H1 (cell line): ENCODE results near the gene NPL. TPM values are rescaled to one million over a fixed set of nuclear protein-coding genes. Genes with fewer than 3 reads are reported as not detected.

ENCODE experiments used
- CTCF ChIA-PET: fragments of 300-600 bp; sonication (Branson Sonifier 250); formaldehyde crosslinking; loops from one replicate; lab custom pipeline; 2021; ENCODE audit not compliant: partially characterized antibody; lab: Charles Lee
- POLR2A ChIA-PET: fragments of 300-600 bp; sonication (Branson Sonifier 250); formaldehyde crosslinking; loops from one replicate; lab custom pipeline; 2021; ENCODE audit warnings: inconsistent platforms; ENCODE audit not compliant: partially characterized antibody; lab: Charles Lee
- DNase-seq, 2 experiments: peaks; one replicate each; pipeline versions ENCODE4 v3.0.0 to v3.0.0-alpha.2; 2010 to 2022; ENCODE audit warnings: low spot score in 2 of 2, low read depth in 1 of 2, mixed read lengths in 1 of 2
- FAIRE-seq: peaks from 2 replicates; lab custom pipeline; 2011; peaks lifted over from hg19 to GRCh38; lab: Jason Lieb, UNC
- H2AFZ ChIP-seq: 2 replicates; pipeline ENCODE4 v1.8.1; 2012; ENCODE audit warnings: low read length, inconsistent platforms
- H2AK5ac ChIP-seq: 2 replicates; pipeline ENCODE4 v1.6.1; 2013; ENCODE audit warnings: low read depth, low read length
- H2BK120ac ChIP-seq: replicated peaks from 2 replicates; pipeline ENCODE3; 2013; ENCODE audit warnings: low read depth, low read length, inconsistent platforms
- H2BK12ac ChIP-seq: 2 replicates; pipeline ENCODE4 v1.6.1; 2013; ENCODE audit warnings: low read depth, low read length
- H2BK15ac ChIP-seq: 2 replicates; pipeline ENCODE4 v1.6.1; 2013; ENCODE audit warnings: low read length
- H2BK20ac ChIP-seq: 2 replicates; pipeline ENCODE4 v1.6.1; 2013; ENCODE audit warnings: low read length
- H2BK5ac ChIP-seq: 2 replicates; pipeline ENCODE4 v1.6.1; 2013; ENCODE audit warnings: low read depth, low read length
- H3K14ac ChIP-seq: 2 replicates; pipeline ENCODE4 v1.6.1; 2013; ENCODE audit warnings: inconsistent platforms; ENCODE audit not compliant: insufficient read length
- H3K18ac ChIP-seq: 2 replicates; pipeline ENCODE4 v1.6.1; 2013; ENCODE audit warnings: low read length; ENCODE audit errors: extremely low read depth
- H3K23ac ChIP-seq: 2 replicates; pipeline ENCODE4 v1.6.1; 2013; ENCODE audit warnings: inconsistent platforms; ENCODE audit not compliant: insufficient read length
- H3K23me2 ChIP-seq: 2 replicates; pipeline ENCODE4 v1.6.1; 2013; ENCODE audit warnings: low read depth, low read length
- H3K27ac ChIP-seq: 2 replicates; pipeline ENCODE4 v1.6.1; 2011; ENCODE audit warnings: low read depth, low read length, inconsistent platforms
- H3K27me3 ChIP-seq, 4 experiments: replicated peaks in 1 of 4; 1 replicate in 1 of 4; 2 replicates in 3 of 4; pipeline versions ENCODE4 v1.6.1 to v1.8.1; 2011 to 2013; ENCODE audit warnings: low read length in 3 of 4, mild to moderate bottlenecking in 3 of 4, inconsistent platforms in 2 of 4, mixed read lengths in 2 of 4, moderate library complexity in 1 of 4; ENCODE audit not compliant: control insufficient read depth in 3 of 4, insufficient read depth in 3 of 4; ENCODE audit errors: extremely low read depth in 1 of 4
- H3K36me3 ChIP-seq, 4 experiments: 2 replicates each; pipeline versions ENCODE4 v1.6.1 to v1.8.1; 2011 to 2013; ENCODE audit warnings: mild to moderate bottlenecking in 4 of 4, low read length in 3 of 4, moderate library complexity in 2 of 4, control low read depth in 1 of 4, inconsistent platforms in 1 of 4; ENCODE audit not compliant: insufficient read depth in 4 of 4, control insufficient read depth in 2 of 4
- H3K4ac ChIP-seq: replicated peaks from 2 replicates; pipeline ENCODE3; 2013; ENCODE audit warnings: low read length, low read depth, mixed read lengths, inconsistent platforms; ENCODE audit not compliant: insufficient read length
- H3K4me1 ChIP-seq, 4 experiments: replicated peaks in 1 of 4; 1 replicate in 1 of 4; 2 replicates in 3 of 4; pipeline versions ENCODE4 v1.6.1 to v1.8.1; 2011 to 2013; ENCODE audit warnings: low read length in 3 of 4, inconsistent platforms in 2 of 4, mixed read lengths in 1 of 4; ENCODE audit not compliant: insufficient read depth in 4 of 4, control insufficient read depth in 3 of 4
- H3K4me2 ChIP-seq, 2 experiments: 2 replicates each; pipeline versions ENCODE4 v1.6.1 to v1.8.1; 2011 to 2013; ENCODE audit warnings: low read depth in 2 of 2, low read length in 2 of 2, control low read depth in 1 of 2, inconsistent platforms in 1 of 2, mild to moderate bottlenecking in 1 of 2; ENCODE audit not compliant: insufficient read depth in 1 of 2
- H3K4me3 ChIP-seq, 4 experiments: fragments of 200-600, 300-600 bp in 1 of 4; sonication (generic), shearing (Covaris generic), sonication (Bioruptor Twin) in 1 of 4; 2 replicates each; pipeline versions ENCODE4 v1.5.1 to v1.8.1; 2011 to 2016; ENCODE audit warnings: low read length in 4 of 4, low read depth in 3 of 4, control low read depth in 2 of 4, inconsistent platforms in 2 of 4, mild to moderate bottlenecking in 2 of 4, mixed read lengths in 1 of 4, moderate library complexity in 1 of 4; ENCODE audit not compliant: insufficient read depth in 2 of 4; ENCODE audit errors: extremely low read depth in 1 of 4
- H3K56ac ChIP-seq: replicated peaks from 2 replicates; pipeline ENCODE3; 2013; ENCODE audit warnings: low read depth, mild to moderate bottlenecking, mixed read lengths, low read length, inconsistent platforms; ENCODE audit not compliant: insufficient read length
- H3K79me1 ChIP-seq: 2 replicates; pipeline ENCODE4 v1.6.1; 2013; ENCODE audit warnings: low read depth, low read length, control low read depth
- H3K79me2 ChIP-seq, 2 experiments: 2 replicates each; pipeline versions ENCODE4 v1.6.1 to v1.8.1; 2012 to 2013; ENCODE audit warnings: low read length in 2 of 2, mild to moderate bottlenecking in 2 of 2, inconsistent platforms in 1 of 2; ENCODE audit not compliant: insufficient read depth in 2 of 2, control insufficient read depth in 1 of 2
- H3K9ac ChIP-seq, 4 experiments: replicated peaks in 1 of 4; 1 replicate in 1 of 4; 2 replicates in 3 of 4; pipeline versions ENCODE4 v1.6.1 to v1.8.1; 2011 to 2013; ENCODE audit warnings: low read depth in 3 of 4, low read length in 3 of 4, control low read depth in 2 of 4, mild to moderate bottlenecking in 2 of 4, moderate library complexity in 2 of 4, inconsistent platforms in 1 of 4; ENCODE audit errors: extremely low read depth in 1 of 4
- H3K9me3 ChIP-seq, 2 experiments: 2 replicates each; pipeline versions ENCODE4 v1.6.1 to v1.8.1; 2012 to 2013; ENCODE audit warnings: mild to moderate bottlenecking in 2 of 2, moderate library complexity in 2 of 2, control low read depth in 1 of 2, inconsistent platforms in 1 of 2, low read depth in 1 of 2, low read length in 1 of 2, mixed read lengths in 1 of 2; ENCODE audit not compliant: insufficient read depth in 2 of 2
- H4K20me1 ChIP-seq, 2 experiments: replicated peaks in 1 of 2; 2 replicates each; pipeline versions ENCODE3 to v1.8.1; 2011 to 2013; ENCODE audit warnings: inconsistent platforms in 2 of 2, low read length in 2 of 2, mild to moderate bottlenecking in 1 of 2; ENCODE audit not compliant: insufficient read depth in 2 of 2, control insufficient read depth in 1 of 2
- H4K5ac ChIP-seq: 2 replicates; pipeline ENCODE4 v1.6.1; 2013; ENCODE audit warnings: low read length, low read depth, mixed read lengths, inconsistent platforms; ENCODE audit not compliant: insufficient read length
- H4K8ac ChIP-seq: 2 replicates; pipeline ENCODE4 v1.8.0; 2013; ENCODE audit warnings: mild to moderate bottlenecking, moderate library complexity, low read length, inconsistent platforms; ENCODE audit not compliant: insufficient read depth; ENCODE audit errors: extremely low read depth
- H4K91ac ChIP-seq: replicated peaks from 2 replicates; pipeline ENCODE3; 2013; ENCODE audit warnings: low read length, mixed read lengths, inconsistent platforms; ENCODE audit not compliant: insufficient read length
- BACH1 ChIP-seq: IDR thresholded peaks from 2 replicates; pipeline ENCODE4 v1.6.1; 2012; ENCODE audit warnings: low read length, improper control_type of control experiment
- CBX8 ChIP-seq: fragments of 300-800, 300-1000 bp; sonication (generic); IDR thresholded peaks from 2 replicates; pipeline ENCODE4 v1.7.1; 2016; ENCODE audit warnings: low read depth, low read length, borderline replicate concordance
- CREB1 ChIP-seq: IDR thresholded peaks from 2 replicates; pipeline ENCODE4 v1.6.1; 2012; ENCODE audit warnings: inconsistent platforms
- CTBP2 ChIP-seq: IDR thresholded peaks from 2 replicates; pipeline ENCODE4 v1.7.0; 2011; ENCODE audit warnings: borderline replicate concordance, mild to moderate bottlenecking, moderate library complexity, mixed read lengths, low read length; ENCODE audit not compliant: insufficient read depth, insufficient read length
- EGR1 ChIP-seq: IDR thresholded peaks from 2 replicates; pipeline ENCODE4 v1.6.1; 2011; ENCODE audit warnings: low read depth, low read length, borderline replicate concordance
- EZH2 ChIP-seq: fragments of 200-600 bp; sonication (generic); IDR thresholded peaks from 2 replicates; pipeline ENCODE4 v1.7.1; 2012; ENCODE audit warnings: low read depth, mild to moderate bottlenecking, moderate library complexity, low read length, inconsistent platforms; ENCODE audit not compliant: severe bottlenecking
- HDAC6 ChIP-seq: IDR thresholded peaks from one replicate; pipeline ENCODE4 v1.7.1; 2012; ENCODE audit warnings: low read depth, mild to moderate bottlenecking, inconsistent platforms, low read length, moderate library complexity
- KDM1A ChIP-seq: fragments of 200-600, 300-600 bp; sonication (generic); IDR thresholded peaks from 2 replicates; pipeline ENCODE4 v1.7.1; 2016; ENCODE audit warnings: mild to moderate bottlenecking, low read length, borderline replicate concordance
- PHF8 ChIP-seq: fragments of 200-600 bp; sonication (generic); conservative IDR thresholded peaks from 2 replicates; pipeline ENCODE4 v1.7.1; 2012; ENCODE audit warnings: low read depth, mild to moderate bottlenecking, inconsistent platforms, low read length, moderate library complexity
- RXRA ChIP-seq: IDR thresholded peaks from 2 replicates; pipeline ENCODE4 v1.6.1; 2011; ENCODE audit warnings: low read depth, mild to moderate bottlenecking, low read length, moderate library complexity; ENCODE audit not compliant: insufficient read depth
- TBP ChIP-seq: IDR thresholded peaks from 2 replicates; pipeline ENCODE4 v1.6.1; 2011; ENCODE audit warnings: low read depth, low read length, improper control_type of control experiment
- WGBS, 2 experiments: shearing (Covaris generic) in 1 of 2; methylation state at CpG; one replicate each; pipeline versions ENCODE4 v1.1.6 to v1.1.7; 2013 to 2015; ENCODE audit warnings: low lambda C conversion rate in 2 of 2, mixed read lengths in 2 of 2, inconsistent platforms in 1 of 2, low coverage in 1 of 2, missing lambda C conversion rate in 1 of 2; ENCODE audit not compliant: insufficient replicate concordance in 2 of 2, insufficient coverage in 1 of 2, insufficient read length in 1 of 2; ENCODE audit errors: extremely low coverage in 1 of 2, missing lambda C conversion rate in 1 of 2; 5-methylcytosine and 5-hydroxymethylcytosine counted together
- polyA plus RNA-seq, 7 experiments: library from polyadenylated mRNA; depleted of rRNA in 3 of 7; stranded (reverse) in 5 of 7; unstranded in 2 of 7; fragments of >200 nt in 5 of 7; fragments of 200-250 nt in 2 of 7; gene quantifications; 1 replicate in 5 of 7; 2 replicates in 1 of 7; 4 replicates in 1 of 7; pipeline versions ENCODE4 v1.2.1 to v1.2.3, GENCODE V29; 2011 to 2013; ENCODE audit warnings: missing spikeins in 2 of 7, mixed read lengths in 2 of 7
- total RNA-seq: library from RNA; stranded (reverse); fragmentation: NEBNext Ultra II Directional; extraction: Animal tissue kit (Norgen Biotek cat#: 25700); gene quantifications from 2 replicates; pipeline ENCODE4 v1.2.1, GENCODE V29; 2021

The NPL gene
- total and polyA plus RNA-seq, 2 of the 8 experiments (the other 6 are each of a cell fraction or from before 2014, with no cell fraction given) = 2.2 to 4.4 TPM

- Histone ChIP-seq H3K79me2 (no peaks in the 10 kb centered on the region), H3K18ac (no peak overlapping the region), H2BK20ac (peak overlapping the region; percentile 76; the same call in 1 of the 2 replicates), H2BK12ac (no peak overlapping the region; the same call in 1 of the 2 replicates), H4K5ac (no peak overlapping the region), H3K56ac (no peak overlapping the region), H3K36me3 (no peaks in the 10 kb centered on the region), H3K27me3 (peaks cover 0 to 1% (median 0%) of the 10 kb centered on the region in 4 experiments; a peak in 1 of 7 replicates), H2BK5ac (no peak overlapping the region; the same call in 1 of the 2 replicates), H2BK120ac (no peak overlapping the region), H3K9me3 (peaks cover 6 to 9% of the 10 kb centered on the region in 2 experiments; a peak in 3 of 4 replicates), H3K23me2 (no peaks in the 10 kb centered on the region; the same call in 1 of the 2 replicates), H3K79me1 (no peaks in the 10 kb centered on the region), H3K4me3 (no peak overlapping the region), H4K91ac (no peak overlapping the region), H3K4ac (no peak overlapping the region), H4K20me1 (no peaks in the 10 kb centered on the region), H2BK15ac (no peak overlapping the region), H3K14ac (no peak overlapping the region), H4K8ac (no peak overlapping the region), H3K9ac (no peak overlapping the region), H3K4me1 (no peaks in the 10 kb centered on the region), H3K23ac (no peak overlapping the region), H3K27ac (no peak overlapping the region), H3K4me2 (no peak overlapping the region), H2AK5ac (no peak overlapping the region), H2AFZ (no peak overlapping the region)
- CTCF ChIA-PET = interaction anchor here (1.2 to 3.8 kb wide), 4 partner anchors 9 to 24 kb away, joined by 5 to 28 read pairs (median 15); no protein-coding TSS in a partner anchor
- WGBS, 2 experiments = 82% methylated on average over 4 of the region's 4 CpGs; no CpG with 5 or more reads in 1 of the 2 experiments
- POLR2A ChIA-PET = no interaction called here
- DNase-seq = no peak
- no peak for FAIRE-seq
- TF ChIP-seq EZH2 (no peak), BACH1 (no peak), KDM1A (no peak), HDAC6 (no peak), TBP (no peak), EGR1 (no peak), CBX8 (no peak), CREB1 (no peak), PHF8 (no peak), CTBP2 (no peak), RXRA (no peak)
Observed at GRCh38 chr1:182762536-182762935, 27.0 kb upstream of the NPL start.
